GM06990 (cell line): Measurements from ENCODE around the gene CHST9.
"Not testable (repeated sequence)": the region's sequence is repeated elsewhere in the genome, so short reads cannot be mapped to it uniquely, and the experiment has no call there.

Source experiments
- DNase-seq: peaks from one replicate; pipeline ENCODE4 v3.0.0-alpha.2; 2011; ENCODE audit not compliant: insufficient read length; ENCODE audit errors: extremely low read depth
- H3K27me3 ChIP-seq: replicated peaks from 2 replicates; pipeline ENCODE4 v1.6.0; 2011; ENCODE audit warnings: low read length; ENCODE audit not compliant: control insufficient read depth, insufficient read depth
- H3K36me3 ChIP-seq: 2 replicates; pipeline ENCODE4 v1.5.1; 2011; ENCODE audit warnings: low read length; ENCODE audit not compliant: control insufficient read depth, insufficient read depth
- H3K4me3 ChIP-seq: replicated peaks from 2 replicates; pipeline ENCODE4 v1.5.1; 2011; ENCODE audit warnings: low read depth, mild to moderate bottlenecking, control low read depth, low read length
- TF ChIP-seq, protein P1 (sequence below): IDR thresholded peaks from 2 replicates; pipeline ENCODE4 v1.5.1; 2011; ENCODE audit warnings: low read length, control low read depth, mild to moderate bottlenecking, inconsistent platforms; ENCODE audit not compliant: insufficient read depth, poor library complexity, severe bottlenecking

CHST9 gene

DNA sequence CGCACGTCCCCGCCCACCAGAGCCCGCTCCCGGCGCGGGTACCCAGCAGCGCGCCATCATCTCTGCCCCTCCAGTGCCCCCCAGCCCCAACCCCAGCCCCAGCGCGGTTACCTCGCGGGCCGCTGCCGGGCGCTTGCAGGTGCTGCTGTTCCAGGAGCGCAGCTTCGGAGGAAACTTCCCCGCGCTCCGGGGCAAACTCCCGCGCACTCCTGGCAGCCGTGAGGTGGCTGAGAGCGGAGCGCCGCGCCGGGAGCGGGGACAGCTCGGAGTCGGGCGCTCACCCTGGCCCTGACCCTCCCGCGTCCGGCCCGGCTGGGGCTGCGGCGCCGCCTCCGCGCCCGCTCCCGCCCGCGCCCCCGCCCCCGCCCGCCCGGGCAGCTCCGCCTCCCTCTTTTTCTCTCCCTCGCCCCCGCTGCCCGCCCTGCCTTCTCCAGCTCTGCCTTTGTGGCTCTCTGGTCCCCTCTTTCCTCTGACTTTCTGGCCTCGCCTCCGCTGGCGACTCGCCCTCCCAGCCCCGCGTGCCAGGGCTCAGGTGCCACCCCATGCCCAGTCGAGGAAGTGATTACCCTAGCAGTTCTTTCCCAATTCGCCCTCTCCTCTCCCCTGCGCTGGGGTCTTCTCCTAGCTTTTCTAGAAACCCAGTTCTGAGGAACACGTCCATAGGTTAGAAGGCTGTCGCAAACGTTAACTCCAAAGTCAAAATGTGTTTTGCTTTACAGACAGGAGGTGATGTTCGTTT is at the start of gene CHST9:
Gene CHST9, minus strand, starts transcription at position 284 of the 739 bp plus-strand sequence. CDS start 42,499 bp downstream, outside the sequence.
- peak; percentile 1 for DNase-seq
- TF ChIP-seq, protein P1, sequence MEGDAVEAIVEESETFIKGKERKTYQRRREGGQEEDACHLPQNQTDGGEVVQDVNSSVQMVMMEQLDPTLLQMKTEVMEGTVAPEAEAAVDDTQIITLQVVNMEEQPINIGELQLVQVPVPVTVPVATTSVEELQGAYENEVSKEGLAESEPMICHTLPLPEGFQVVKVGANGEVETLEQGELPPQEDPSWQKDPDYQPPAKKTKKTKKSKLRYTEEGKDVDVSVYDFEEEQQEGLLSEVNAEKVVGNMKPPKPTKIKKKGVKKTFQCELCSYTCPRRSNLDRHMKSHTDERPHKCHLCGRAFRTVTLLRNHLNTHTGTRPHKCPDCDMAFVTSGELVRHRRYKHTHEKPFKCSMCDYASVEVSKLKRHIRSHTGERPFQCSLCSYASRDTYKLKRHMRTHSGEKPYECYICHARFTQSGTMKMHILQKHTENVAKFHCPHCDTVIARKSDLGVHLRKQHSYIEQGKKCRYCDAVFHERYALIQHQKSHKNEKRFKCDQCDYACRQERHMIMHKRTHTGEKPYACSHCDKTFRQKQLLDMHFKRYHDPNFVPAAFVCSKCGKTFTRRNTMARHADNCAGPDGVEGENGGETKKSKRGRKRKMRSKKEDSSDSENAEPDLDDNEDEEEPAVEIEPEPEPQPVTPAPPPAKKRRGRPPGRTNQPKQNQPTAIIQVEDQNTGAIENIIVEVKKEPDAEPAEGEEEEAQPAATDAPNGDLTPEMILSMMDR, result no peak
- H3K27me3 ChIP-seq, result no peaks in the 10 kb centered on the region
- no peak within 1 kb of the TSS for H3K4me3 ChIP-seq
- H3K36me3 ChIP-seq, result no peaks in the 10 kb centered on the region

- not testable (repeated sequence) for H3K36me3 ChIP-seq, H3K4me3 ChIP-seq, H3K27me3 ChIP-seq, DNase-seq
These were observed 47.2 kb upstream of the CHST9 start for GRCh38 chr18:27232355-27232754.

GRCh38 chr18:27231671-27232070 is 46.6 kb upstream of the CHST9 start:
- H3K4me3 ChIP-seq, H3K27me3 ChIP-seq, DNase-seq, H3K36me3 ChIP-seq: not testable (repeated sequence)

GRCh38 chr18:27231221-27231620 is 46.1 kb upstream of the CHST9 start:
- H3K36me3 ChIP-seq, H3K4me3 ChIP-seq, H3K27me3 ChIP-seq, DNase-seq: not testable (repeated sequence)

DNA sequence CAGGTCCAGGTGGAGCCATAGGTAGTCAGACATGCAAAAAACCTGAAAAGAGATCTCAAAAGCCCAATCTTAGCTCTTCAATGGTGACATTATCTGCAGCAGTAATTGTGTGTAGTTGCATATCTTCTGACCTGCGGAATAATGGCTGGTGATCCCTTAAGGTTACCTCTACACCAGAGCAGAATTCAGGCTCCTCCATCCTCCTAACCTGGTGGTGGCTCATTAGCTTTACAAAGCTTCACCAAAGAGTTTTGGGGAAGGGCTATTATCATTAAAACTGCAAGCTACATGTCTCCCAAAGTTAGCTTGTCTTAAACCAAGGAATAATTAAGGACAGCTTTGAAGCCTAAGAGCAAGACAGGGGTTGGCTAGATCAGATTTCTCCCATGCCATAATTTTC is 42.6 kb upstream of the CHST9 start:
- DNase-seq, result no peak
- H3K27me3 ChIP-seq, result no peaks in the 10 kb centered on the region
- H3K36me3 ChIP-seq, result no peaks in the 10 kb centered on the region
- TF ChIP-seq, protein P1, result no peak
- H3K4me3 ChIP-seq, result no peak overlapping the region

GRCh38 chr18:27226556-27227075 is 41.5 kb upstream of the CHST9 start:
- no peaks in the 10 kb centered on the region for H3K27me3 ChIP-seq
- DNase-seq, result no peak
- TF ChIP-seq, protein P1, result no peak

GRCh38 chr18:27225947-27226481 is 40.9 kb upstream of the CHST9 start:
- TF ChIP-seq, protein P1, result no peak
- no peak for DNase-seq

More at GRCh38 chr18:27226556-27227075, 41.5 kb upstream of the CHST9 start:
- H3K4me3 ChIP-seq, result no peak overlapping the region
- H3K36me3 ChIP-seq, result no peaks in the 10 kb centered on the region

More at GRCh38 chr18:27225947-27226481, 40.9 kb upstream of the CHST9 start:
- H3K27me3 ChIP-seq, result no peaks in the 10 kb centered on the region
- no peaks in the 10 kb centered on the region for H3K36me3 ChIP-seq
- H3K4me3 ChIP-seq, result no peak overlapping the region
